ENCODE data around the gene TIGD1.
"Not testable (repeated sequence)": the region's sequence is repeated elsewhere in the genome, so short reads cannot be mapped to it uniquely, and the experiment has no call there.

The TIGD1 gene

GRCh38 chr2:232533944-232534710, 16.2 kb downstream of the TIGD1 start:
- Histone ChIP-seq H3K4me3 (no peak overlapping the region), H3K27me3 (no peaks in the 10 kb centered on the region), H4K20me1 (no peaks in the 10 kb centered on the region), H3K4me2 (0 out of 2 replicates have a peak overlapping the region, but pooled peaks have one; percentile 21), H3K9ac (no peak overlapping the region), H3K4me1 (peaks cover 68% of the 10 kb centered on the region), H3K36me3 (no peaks in the 10 kb centered on the region), H3K27ac (peak overlapping the region; percentile 28; the same call in 1 of the 2 replicates), H3K9me3 (peaks cover 8% of the 10 kb centered on the region)
- no peak for TF ChIP-seq Cebpa-rat (IDR thresholded peaks at IDR 0.05)

- H3K27ac ChIP-seq = peak overlapping the region; percentile 22; the same call in 1 of the 2 replicates
- not testable (repeated sequence) for H3K9me3 ChIP-seq, H3K36me3 ChIP-seq, H3K9ac ChIP-seq, H3K27me3 ChIP-seq, H4K20me1 ChIP-seq, H3K4me3 ChIP-seq
- peak overlapping the region; percentile 89 for H3K4me2 ChIP-seq
- peaks cover 72% of the 10 kb centered on the region for H3K4me1 ChIP-seq
Measured at GRCh38 chr2:232532821-232533220, 17.5 kb downstream of the TIGD1 start.

GRCh38 chr2:232532419-232532818, 17.9 kb downstream of the TIGD1 start:
- no peak overlapping the region for H3K9ac ChIP-seq
- peaks cover 75% of the 10 kb centered on the region for H3K4me1 ChIP-seq
- TF ChIP-seq Cebpa-rat (IDR thresholded peaks at IDR 0.05) = no peak
- H4K20me1 ChIP-seq = no peaks in the 10 kb centered on the region
- no peaks in the 10 kb centered on the region for H3K27me3 ChIP-seq
- H3K4me2 ChIP-seq = peak overlapping the region; percentile 89
- peak overlapping the region; percentile 22; the same call in 1 of the 2 replicates for H3K27ac ChIP-seq
- H3K36me3 ChIP-seq = no peaks in the 10 kb centered on the region
- H3K9me3 ChIP-seq = peaks cover 8% of the 10 kb centered on the region
- H3K4me3 ChIP-seq = no peak overlapping the region

GRCh38 chr2:232530626-232531260, 19.6 kb downstream of the TIGD1 start:
- Histone ChIP-seq H3K4me1 (peaks cover 79% of the 10 kb centered on the region), H3K4me2 (peak overlapping the region; percentile 89), H3K27ac (no peak overlapping the region), H3K36me3 (no peaks in the 10 kb centered on the region), H3K9me3 (no peaks in the 10 kb centered on the region), H4K20me1 (no peaks in the 10 kb centered on the region), H3K9ac (no peak overlapping the region), H3K4me3 (no peak overlapping the region), H3K27me3 (no peaks in the 10 kb centered on the region)
- TF ChIP-seq Cebpa-rat (IDR thresholded peaks at IDR 0.05) = no peak

DNA sequence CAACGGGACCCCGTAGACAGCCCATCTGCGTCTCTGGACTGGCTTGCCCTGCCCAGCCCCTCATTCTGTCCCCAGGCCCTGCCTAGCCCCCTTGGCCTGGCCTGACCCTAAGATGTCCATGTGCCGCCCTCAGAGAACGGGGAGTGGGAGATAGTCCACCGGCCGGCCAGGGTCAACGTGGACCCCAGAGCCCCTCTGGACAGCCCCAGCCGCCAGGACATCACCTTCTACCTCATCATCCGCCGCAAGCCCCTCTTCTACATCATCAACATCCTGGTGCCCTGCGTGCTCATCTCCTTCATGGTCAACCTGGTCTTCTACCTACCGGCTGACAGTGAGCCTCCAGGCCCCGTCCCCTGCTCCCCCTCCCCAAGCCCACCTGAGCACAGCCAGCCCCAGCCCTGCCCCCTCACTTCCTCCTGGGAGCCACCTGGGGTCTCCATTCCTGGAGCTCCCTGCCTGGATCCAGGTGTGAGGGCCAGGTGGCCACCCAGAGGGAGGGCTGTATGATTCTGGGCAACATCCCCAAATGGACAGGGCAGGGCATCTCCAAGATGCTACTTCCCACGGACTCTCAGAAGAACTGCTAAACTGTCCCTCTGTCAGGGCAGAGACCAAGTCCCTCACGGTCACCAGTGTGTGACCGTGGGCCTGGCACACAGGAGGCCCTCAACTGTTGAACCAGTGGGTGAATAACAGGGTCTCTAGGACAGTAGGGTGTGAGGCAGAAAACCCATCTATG, 20.4 kb downstream of the TIGD1 start:
- H3K4me3 ChIP-seq = no peak overlapping the region
- peak overlapping the region; percentile 76 for H3K27ac ChIP-seq
- no peak for TF ChIP-seq Cebpa-rat (IDR thresholded peaks at IDR 0.05)
- peaks cover 86% of the 10 kb centered on the region for H3K4me1 ChIP-seq
- H3K9ac ChIP-seq = 0 out of 2 replicates have a peak overlapping the region, but pooled peaks have one; percentile 63
- peak overlapping the region; percentile 89 for H3K4me2 ChIP-seq
- 0 out of 2 replicates have a peak, but pooled peaks cover 3% of the 10 kb centered on the region for H3K27me3 ChIP-seq
- H4K20me1 ChIP-seq = no peaks in the 10 kb centered on the region
- H3K9me3 ChIP-seq = no peaks in the 10 kb centered on the region
- H3K36me3 ChIP-seq = no peaks in the 10 kb centered on the region

DNA sequence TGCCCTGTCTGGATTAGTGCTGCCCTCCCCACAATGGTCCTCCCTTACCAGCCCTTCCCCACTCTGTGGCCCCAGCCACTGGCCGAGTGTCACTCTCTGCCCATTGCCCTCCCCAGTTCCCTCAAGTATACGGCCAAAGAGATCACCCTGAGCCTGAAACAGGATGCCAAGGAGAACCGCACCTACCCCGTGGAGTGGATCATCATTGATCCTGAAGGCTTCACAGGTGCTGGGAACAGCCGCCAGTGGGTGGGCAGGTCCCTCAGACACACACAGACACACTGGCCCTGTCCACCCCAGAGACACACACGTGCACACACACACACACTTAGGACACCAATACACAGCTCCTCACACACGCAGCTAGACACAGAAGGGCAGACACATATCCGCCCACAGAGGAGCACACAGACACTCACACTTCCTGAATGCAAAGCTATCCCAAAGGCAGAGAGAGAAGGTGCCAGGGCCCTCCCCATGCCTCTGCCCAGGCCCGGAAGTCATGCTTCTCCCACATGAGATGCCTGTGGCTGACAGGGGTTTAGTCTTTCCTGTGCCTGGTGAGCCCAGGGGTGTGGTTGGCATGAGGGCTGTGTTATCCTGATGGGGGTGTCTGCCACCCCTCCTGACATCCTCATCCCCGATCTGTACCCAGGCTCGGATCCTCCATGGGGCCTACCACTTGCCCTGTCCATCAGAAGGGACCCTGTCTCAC, 21.5 kb downstream of the TIGD1 start:
- Histone ChIP-seq H3K9me3 (no peaks in the 10 kb centered on the region), H3K9ac (peak overlapping the region; percentile 63), H3K36me3 (no peaks in the 10 kb centered on the region), H3K27me3 (peaks cover 12% of the 10 kb centered on the region), H3K4me2 (peak overlapping the region; percentile 89), H3K27ac (peak overlapping the region; percentile 76), H4K20me1 (no peaks in the 10 kb centered on the region), H3K4me1 (peaks cover 86% of the 10 kb centered on the region), H3K4me3 (0 out of 2 replicates have a peak overlapping the region, but pooled peaks have one; percentile 7)
- TF ChIP-seq Cebpa-rat (IDR thresholded peaks at IDR 0.05) = no peak

DNA sequence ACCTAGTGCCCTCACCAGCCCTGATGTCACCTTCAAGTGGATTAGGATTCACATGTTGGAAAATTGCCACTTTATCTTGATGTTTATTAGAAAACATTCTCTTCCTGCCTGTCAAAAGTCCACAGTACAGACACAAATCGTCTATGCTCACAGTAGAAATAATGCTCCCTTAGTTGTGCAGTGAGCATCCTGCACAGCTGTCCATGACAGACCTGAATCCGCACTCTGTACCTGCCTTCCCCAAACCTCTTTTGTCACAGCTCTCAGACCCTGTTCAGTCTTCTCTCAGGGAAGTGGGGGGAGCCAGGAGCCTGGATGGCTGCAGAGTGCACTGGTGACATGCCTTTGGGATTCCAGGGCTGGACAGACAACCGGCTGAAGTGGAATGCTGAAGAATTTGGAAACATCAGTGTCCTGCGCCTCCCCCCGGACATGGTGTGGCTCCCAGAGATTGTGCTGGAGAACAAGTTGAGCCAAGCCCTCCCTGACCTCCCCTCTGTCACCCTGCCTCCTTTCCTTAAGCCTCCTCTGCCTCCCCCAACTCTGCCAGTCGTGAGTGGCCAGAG, 22.4 kb downstream of the TIGD1 start:
- Histone ChIP-seq H3K9ac (peak overlapping the region; percentile 63; the same call in 1 of the 2 replicates), H3K4me1 (peaks cover 86% of the 10 kb centered on the region), H3K4me3 (no peak overlapping the region), H3K27me3 (peaks cover 21% of the 10 kb centered on the region), H4K20me1 (peaks cover 9% of the 10 kb centered on the region), H3K36me3 (no peaks in the 10 kb centered on the region), H3K9me3 (no peaks in the 10 kb centered on the region), H3K27ac (peak overlapping the region; percentile 76), H3K4me2 (peak overlapping the region; percentile 89)
- TF ChIP-seq Cebpa-rat (IDR thresholded peaks at IDR 0.05) = no peak

- Histone ChIP-seq H3K4me1 (peaks cover 86% of the 10 kb centered on the region), H3K4me3 (no peak overlapping the region), H3K4me2 (no peak overlapping the region), H3K9ac (no peak overlapping the region), H4K20me1 (peaks cover 20% of the 10 kb centered on the region), H3K27me3 (peaks cover 36% of the 10 kb centered on the region), H3K27ac (no peak overlapping the region), H3K36me3 (no peaks in the 10 kb centered on the region), H3K9me3 (no peaks in the 10 kb centered on the region)
- TF ChIP-seq Cebpa-rat (IDR thresholded peaks at IDR 0.05) = no peak
Measured at GRCh38 chr2:232526372-232526941, 23.9 kb downstream of the TIGD1 start.
